Embryonic facial prominence (tissue), 1 donor: Measurements from ENCODE around the gene HMMR.
"Not testable (repeated sequence)": the region's sequence is repeated elsewhere in the genome, so short reads cannot be mapped to it uniquely, and the experiment has no call there.

Experiments used
- DNase-seq: peaks from one replicate; pipeline ENCODE4 v3.0.0-alpha.2; 2016; ENCODE audit errors: extremely low spot score

HMMR gene, protein sequence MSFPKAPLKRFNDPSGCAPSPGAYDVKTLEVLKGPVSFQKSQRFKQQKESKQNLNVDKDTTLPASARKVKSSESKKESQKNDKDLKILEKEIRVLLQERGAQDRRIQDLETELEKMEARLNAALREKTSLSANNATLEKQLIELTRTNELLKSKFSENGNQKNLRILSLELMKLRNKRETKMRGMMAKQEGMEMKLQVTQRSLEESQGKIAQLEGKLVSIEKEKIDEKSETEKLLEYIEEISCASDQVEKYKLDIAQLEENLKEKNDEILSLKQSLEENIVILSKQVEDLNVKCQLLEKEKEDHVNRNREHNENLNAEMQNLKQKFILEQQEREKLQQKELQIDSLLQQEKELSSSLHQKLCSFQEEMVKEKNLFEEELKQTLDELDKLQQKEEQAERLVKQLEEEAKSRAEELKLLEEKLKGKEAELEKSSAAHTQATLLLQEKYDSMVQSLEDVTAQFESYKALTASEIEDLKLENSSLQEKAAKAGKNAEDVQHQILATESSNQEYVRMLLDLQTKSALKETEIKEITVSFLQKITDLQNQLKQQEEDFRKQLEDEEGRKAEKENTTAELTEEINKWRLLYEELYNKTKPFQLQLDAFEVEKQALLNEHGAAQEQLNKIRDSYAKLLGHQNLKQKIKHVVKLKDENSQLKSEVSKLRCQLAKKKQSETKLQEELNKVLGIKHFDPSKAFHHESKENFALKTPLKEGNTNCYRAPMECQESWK

DNA sequence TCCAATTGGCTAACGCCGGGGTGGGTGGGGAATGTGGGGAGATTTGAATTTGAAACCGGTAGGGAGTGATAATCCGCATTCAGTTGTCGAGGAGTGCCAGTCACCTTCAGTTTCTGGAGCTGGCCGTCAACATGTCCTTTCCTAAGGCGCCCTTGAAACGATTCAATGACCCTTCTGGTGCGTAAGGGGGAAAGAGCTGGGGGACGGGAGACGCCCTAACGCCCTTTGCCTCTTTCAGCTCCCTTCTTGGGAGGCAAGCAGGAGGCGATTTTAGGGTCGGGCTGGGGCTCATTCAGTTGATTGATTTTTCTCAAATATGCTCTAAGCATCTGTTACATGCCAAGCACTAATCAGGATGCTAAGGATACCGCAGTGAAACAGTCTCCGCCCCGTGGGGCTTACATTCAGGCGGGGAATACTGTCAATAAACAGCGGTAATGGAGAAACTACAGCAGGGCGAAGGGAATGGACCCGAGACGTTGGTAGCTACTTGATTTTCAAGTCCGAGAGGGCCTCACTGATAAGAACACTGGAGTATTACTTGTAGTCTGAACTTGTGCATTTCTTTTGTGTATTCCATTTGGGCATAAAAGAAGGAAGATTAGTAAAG, at the start of gene HMMR:
HMMR (plus strand) TSS at position 71 of the 610 bp plus-strand sequence; CDS start at position 132, 61 bp downstream.
- DNase-seq: no peak

DNA sequence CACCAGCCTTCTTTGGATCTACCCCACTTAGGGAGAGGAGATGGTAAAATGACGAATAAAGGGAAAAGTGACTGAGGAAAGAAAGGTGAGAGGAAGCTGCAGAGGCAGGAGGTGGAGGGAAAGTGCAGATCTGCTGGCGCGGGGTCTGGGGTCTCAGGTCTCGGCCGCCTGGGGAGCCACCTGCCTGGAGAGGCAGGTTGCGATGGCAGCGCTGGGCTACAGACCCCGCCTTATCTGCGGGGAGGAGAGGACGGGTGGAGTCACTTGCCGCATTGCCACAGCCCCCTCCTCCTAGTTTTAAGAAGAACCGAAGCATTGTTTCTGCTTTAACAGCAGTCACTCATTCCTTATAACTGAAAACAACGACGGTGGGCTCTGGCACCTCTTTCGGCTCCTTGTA, 44.8 kb upstream of the HMMR start:
- not testable (repeated sequence) for DNase-seq

DNA sequence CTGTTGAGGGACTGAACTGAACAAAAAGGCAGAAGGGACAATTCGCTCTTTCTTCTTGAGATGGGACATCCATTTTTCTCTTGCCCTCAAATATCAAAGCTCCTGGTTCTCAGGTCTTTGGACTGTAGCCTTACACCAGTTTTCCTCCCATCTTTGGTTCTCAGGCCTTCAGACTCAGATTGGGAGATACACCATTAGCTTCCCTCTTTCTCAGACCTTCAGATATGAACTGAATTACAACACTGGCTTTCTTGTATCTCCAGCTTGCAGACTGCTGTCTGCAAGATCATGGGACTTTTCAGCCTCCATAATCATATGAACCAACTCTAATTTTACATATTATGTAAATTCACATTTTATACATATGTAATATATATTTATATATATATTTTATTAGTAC, 35.6 kb upstream of the HMMR start:
- no peak for DNase-seq

GRCh38 chr5:163426128-163426527, 34.3 kb upstream of the HMMR start:
- not testable (repeated sequence) for DNase-seq

DNA sequence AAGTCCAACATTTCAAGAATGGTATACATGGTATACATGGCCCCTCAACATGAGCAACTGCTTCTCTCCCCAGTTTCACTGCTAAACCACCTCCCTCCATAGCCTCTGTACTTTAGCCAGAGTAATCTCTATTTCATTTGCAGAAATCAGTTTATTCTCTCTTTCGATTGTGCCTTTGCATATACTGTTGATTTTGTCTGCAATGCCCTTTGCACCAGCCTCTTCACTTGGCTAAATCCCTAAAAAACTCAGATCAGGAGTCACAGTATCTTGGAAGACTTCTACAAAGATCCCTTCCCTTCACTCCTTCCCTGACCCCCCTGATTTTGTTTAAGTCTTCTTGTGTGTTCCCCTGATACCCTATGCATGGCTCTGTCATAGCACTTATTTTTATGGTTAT, 27.9 kb upstream of the HMMR start:
- DNase-seq: no peak

DNA sequence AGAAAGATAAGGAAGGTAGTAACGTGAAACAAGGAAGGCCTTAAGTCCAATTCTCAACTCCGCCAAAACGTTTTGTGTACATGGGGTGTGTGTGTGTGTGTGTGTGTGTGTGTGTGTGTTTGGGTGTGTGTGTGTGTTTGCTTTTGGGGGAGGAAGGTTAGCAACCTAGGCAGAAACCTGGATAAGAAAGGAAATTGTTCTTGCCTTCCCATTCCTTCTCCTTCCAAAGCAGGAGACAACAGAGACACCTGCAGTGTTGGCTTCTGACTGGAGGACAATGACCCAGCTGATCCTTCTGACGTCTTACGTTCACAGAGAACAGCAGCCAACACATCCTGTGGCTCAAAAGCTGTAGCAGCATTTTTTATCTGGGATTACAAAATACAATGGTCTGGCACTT, 27.2 kb upstream of the HMMR start:
- no peak for DNase-seq

DNA sequence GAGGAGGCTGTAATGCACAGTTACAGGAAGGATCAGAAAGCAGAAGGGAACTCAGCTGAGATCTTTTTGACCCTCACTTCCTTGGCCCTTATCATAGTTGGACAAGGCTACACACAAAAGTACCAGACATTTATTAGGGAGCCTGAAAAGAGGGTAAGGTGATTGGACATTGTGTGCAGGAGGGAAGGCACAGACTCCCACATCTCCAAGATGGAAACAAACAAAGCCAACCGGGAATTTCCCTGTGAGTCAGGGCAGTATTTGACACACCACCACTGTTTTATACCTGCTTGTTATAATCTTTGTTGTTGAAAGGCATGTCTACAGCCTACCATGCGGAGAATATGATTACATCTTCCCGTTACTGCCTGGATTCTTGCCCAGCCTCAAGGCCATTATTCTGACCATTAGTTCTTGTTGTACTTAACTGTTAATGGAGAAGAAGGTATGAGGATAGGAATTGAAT, 26.0 kb upstream of the HMMR start:
- no peak for DNase-seq

GRCh38 chr5:163436515-163436914, 23.9 kb upstream of the HMMR start:
- no peak for DNase-seq

DNA sequence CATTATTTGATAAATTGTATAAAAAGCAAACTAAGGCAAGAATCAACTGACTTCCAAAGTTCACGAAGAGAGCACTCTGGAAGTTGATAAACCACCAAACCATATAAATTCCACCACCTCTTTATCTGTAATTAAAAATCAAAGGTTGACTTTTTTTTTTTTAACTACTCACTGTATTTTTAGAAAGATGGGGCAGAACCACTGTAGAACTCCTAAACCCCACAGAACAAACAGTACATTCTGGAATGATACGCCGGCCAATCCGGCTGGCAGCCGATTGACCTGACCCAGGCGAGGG, 23.5 kb upstream of the HMMR start:
- DNase-seq: no peak

GRCh38 chr5:163437309-163438182, 22.9 kb upstream of the HMMR start, which contains the start of gene CCNG1:
Gene CCNG1, plus strand, starts transcription at chr5:163437595. Its CDS starts 1,662 bp downstream, at chr5:163439257.
- DNase-seq: peak; percentile 90

DNA sequence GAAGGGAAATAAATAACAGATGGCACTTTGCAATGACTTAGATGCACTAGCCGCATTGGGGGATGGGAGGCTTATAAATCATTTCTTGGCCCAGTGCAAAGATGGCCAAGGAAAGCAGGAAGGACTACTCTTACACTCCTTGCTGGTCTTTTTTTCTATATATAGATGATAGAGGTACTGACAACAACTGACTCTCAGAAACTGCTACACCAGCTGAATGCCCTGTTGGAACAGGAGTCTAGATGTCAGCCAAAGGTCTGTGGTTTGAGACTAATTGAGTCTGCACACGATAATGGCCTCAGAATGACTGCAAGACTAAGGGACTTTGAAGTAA, 21.4 kb upstream of the HMMR start:
- no peak for DNase-seq

- no peak for DNase-seq
These were observed 19.5 kb upstream of the HMMR start for GRCh38 chr5:163440954-163441353.

DNA sequence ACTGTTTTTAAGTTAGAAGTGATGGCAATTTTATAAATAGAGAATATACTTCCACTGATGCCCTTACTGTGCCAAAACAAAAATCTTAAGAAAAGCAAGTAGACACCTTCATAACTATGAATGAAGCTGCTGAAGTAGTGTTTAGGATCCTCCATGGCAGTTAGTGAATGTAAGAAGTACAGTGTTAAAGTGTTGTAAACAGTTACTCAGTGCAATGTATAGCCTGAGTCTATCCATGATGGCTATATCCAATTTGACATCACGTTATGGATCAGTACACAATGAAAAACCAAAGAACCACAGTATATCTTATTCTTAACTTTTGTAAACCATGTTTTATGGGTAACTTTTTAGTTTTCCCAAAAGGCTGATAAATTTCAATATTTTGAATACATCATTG, 15.9 kb upstream of the HMMR start:
- no peak for DNase-seq

DNA sequence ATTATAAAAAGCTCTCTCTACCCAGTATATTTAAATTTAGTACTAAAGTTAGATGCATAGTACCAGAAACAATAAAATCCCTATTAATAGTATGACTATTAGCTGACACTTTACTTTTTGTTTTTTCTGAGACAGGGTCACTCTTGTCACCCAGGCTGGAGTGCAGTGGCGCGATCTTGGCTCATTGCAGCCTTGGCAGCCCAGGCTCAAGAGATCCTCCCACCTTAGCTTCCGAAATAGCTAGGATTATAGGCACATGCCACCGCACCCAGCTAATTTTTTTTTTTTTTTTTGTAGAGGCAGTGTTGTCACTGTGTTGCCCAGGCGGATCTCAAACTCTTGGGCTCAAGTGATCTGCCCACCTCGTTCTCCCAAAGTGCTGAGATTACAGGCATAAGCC, 15.1 kb upstream of the HMMR start:
- DNase-seq: no peak

DNA sequence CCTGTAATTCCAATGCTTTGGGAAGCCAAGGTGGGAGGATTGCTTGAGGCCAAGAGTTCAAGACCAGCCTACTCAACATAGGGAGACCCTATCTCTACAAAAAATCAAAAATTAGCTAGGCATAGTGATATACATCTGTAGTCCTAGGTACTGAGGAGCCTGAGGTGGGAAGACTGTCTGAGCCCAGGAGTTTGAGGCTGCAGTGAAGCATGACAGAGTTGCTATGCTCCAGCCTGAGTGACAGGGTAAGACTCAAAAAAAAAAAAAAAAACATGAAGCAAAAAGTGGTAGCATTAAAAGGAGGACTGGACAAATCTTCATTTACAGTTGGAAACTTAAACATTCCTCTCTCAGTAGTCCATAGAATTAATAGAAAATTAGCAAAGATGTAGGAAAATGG, 13.2 kb upstream of the HMMR start:
- no peak for DNase-seq

DNA sequence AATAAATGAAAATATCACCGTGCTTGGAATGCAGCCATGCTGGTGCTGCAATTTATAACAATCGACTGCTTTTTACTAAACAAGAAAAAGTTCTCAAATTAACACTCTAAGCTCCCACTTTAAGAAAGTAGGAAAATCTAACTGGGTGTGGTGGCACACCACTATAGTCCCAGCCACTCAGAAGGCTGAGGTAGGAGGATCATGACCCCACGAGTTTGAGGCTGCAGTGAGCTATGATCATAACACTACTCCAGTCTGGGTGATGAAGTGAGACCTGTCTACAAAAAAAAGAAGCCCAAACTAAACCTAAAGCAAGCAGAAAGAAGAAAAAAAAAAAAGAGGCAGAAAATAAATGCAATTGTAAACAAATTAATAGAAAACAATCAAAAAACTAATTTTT, 12.6 kb upstream of the HMMR start:
- no peak for DNase-seq

DNA sequence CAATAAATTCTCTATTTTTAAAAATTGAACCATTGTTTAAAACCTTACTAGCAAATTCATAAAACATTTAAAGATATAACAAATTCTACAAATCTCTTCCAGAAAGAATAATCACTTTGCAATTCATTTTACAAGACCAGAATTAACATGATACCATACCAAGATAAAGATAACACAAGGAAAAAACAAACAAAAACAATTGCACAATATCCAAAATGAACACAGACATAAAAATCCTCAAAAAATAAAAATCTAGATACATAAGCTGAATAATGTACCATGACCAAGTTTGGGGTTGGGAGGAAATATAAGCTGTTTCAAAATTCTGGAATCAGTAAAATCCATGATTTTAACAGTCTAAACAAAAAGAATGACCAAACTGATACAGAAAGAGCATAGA, 11.9 kb upstream of the HMMR start:
- no peak for DNase-seq

- DNase-seq: no peak
These were observed 8.9 kb upstream of the HMMR start for GRCh38 chr5:163451489-163451888.

DNA sequence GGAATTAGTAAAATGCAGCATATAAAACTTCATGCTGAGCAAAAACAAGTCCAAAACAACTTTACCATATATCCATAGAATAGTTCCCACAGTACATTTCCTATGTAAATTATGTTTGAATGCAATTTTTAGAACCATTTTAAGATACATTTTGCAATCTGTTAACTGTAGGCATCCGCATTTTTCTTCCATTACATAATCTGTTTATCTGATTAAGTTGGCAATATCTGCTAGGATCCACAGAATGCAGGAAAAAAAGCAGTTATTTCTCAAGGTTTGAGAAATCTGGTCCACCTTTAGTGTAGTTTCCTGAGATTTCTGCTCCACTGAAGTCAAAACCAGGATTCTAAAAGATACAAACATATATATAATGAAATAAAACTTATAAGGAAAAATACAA, 6.7 kb upstream of the HMMR start:
- no peak for DNase-seq

DNA sequence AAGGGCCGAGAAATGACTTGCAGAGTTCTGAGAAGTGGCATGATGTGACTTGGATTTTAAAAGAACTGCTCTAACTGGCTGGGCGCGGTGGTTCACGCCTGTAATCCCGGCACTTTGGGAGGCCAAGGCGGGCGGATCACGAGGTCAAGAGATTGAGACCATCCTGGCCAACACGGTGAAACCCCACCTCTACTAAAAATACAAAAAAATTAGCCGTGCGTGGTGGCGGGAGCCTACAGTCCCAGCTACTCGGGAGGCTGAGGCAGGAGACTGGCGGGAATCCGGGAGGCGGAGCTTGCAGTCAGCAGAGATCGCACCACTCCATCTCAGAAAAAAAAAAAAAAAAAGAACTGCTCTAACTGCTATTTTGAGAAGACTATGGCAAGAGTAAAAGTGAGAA, 5.0 kb upstream of the HMMR start:
- DNase-seq: not testable (repeated sequence)

DNA sequence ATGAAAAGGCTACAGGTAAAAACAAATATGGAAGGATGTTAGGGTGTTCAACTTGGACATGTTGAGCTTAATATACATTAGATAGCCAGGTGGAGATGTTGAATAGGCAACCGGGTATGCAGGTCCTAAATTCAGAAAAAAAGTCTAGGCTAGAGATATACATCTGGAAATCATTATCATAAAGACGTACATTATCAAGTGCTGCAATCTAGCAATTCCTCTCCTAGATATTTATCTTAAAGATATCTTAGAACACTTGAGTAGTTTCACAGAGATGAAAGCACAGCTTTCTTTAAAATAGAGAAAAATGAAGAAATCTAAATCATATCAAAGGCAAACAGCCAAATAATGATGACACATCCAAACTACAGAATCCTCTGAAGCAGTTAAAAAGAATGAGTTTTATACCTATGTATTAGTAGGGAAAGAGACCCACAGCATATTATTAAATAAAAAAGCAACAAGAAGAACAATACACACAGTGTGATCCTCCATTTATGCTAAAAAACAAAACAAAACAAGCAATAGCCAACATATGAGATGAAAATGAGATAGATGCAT, 4.3 kb upstream of the HMMR start:
- DNase-seq: no peak

DNA sequence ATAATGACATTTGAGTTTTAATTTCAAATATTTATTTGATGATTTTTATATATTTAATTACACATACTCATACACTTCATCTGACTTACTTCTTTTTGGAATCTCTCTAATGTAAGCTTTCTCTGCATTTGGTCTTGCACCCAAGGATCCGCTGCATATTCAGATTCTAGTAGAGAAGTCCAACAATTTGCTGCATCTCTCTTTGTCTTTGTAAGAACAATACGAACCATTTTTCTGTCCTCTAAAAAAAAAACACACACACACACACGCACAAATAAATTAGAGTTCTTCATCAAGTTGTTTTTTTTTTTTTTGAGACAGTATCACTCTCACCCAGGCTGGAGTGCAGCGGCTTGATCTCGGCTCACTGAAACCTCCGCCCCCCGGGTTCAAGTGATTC, 3.6 kb upstream of the HMMR start:
- DNase-seq: no peak
